Kidney epithelial cell (primary cell): ENCODE measurements around the gene USP16. TPM values are rescaled to one million over a fixed set of nuclear protein-coding genes. Genes with fewer than 3 reads are reported as not detected.

Experiments used
- DNase-seq: peaks from one replicate; pipeline ENCODE4 v3.0.0-alpha.2; 2010; ENCODE audit warnings: low read depth
- H3K27me3 ChIP-seq: 2 replicates; pipeline ENCODE4 v1.6.0; 2011; ENCODE audit warnings: low read length; ENCODE audit not compliant: control insufficient read depth, insufficient read depth
- H3K36me3 ChIP-seq: 2 replicates; pipeline ENCODE4 v1.5.1; 2011; ENCODE audit warnings: low read length; ENCODE audit not compliant: control insufficient read depth, insufficient read depth
- H3K4me3 ChIP-seq: 2 replicates; pipeline ENCODE4 v1.5.1; 2011; ENCODE audit warnings: low read depth, mild to moderate bottlenecking, control low read depth, low read length
- CTCF ChIP-seq: IDR thresholded peaks from 2 replicates; pipeline ENCODE4 v1.5.1; 2011; ENCODE audit warnings: mild to moderate bottlenecking, moderate library complexity, low read length, control low read depth, inconsistent platforms; ENCODE audit not compliant: insufficient read depth, poor library complexity, severe bottlenecking
- total RNA-seq: library from RNA; depleted of rRNA; stranded (reverse); fragments of >200 nt; gene quantifications from 2 replicates; pipeline ENCODE4 v1.2.3, GENCODE V29; 2015

USP16 gene
- total RNA-seq, 1 donor from 2014 or later, result 30.0 TPM

- TF ChIP-seq CTCF, result no peak
- DNase-seq, result no peak
- H3K36me3 ChIP-seq, result no peaks in the 10 kb centered on the region
These were observed 56.0 kb downstream of the USP16 start for GRCh38 chr21:29080454-29080941.

GRCh38 chr21:29082046-29082815 lies 57.8 kb downstream of the USP16 start:
- no peaks in the 10 kb centered on the region for H3K36me3 ChIP-seq
- no peak overlapping the region for H3K4me3 ChIP-seq
- TF ChIP-seq CTCF, result no peak
- H3K27me3 ChIP-seq, result no peaks in the 10 kb centered on the region
- no peak for DNase-seq

More at GRCh38 chr21:29080454-29080941, 56.0 kb downstream of the USP16 start:
- H3K4me3 ChIP-seq, result no peak overlapping the region
- H3K27me3 ChIP-seq, result no peaks in the 10 kb centered on the region

GRCh38 chr21:29083306-29083705 lies 58.8 kb downstream of the USP16 start:
- TF ChIP-seq CTCF, result no peak
- no peak overlapping the region for H3K4me3 ChIP-seq
- no peak for DNase-seq
- H3K36me3 ChIP-seq, result no peaks in the 10 kb centered on the region
- H3K27me3 ChIP-seq, result no peaks in the 10 kb centered on the region

- no peak for TF ChIP-seq CTCF
- DNase-seq, result no peak
- Histone ChIP-seq H3K36me3 (no peaks in the 10 kb centered on the region), H3K4me3 (no peak overlapping the region), H3K27me3 (no peaks in the 10 kb centered on the region)
These were observed 59.9 kb downstream of the USP16 start for GRCh38 chr21:29084372-29084771.

- no peak for TF ChIP-seq CTCF
- no peaks in the 10 kb centered on the region for H3K27me3 ChIP-seq
- H3K4me3 ChIP-seq, result no peak overlapping the region
- H3K36me3 ChIP-seq, result no peaks in the 10 kb centered on the region
- no peak for DNase-seq
These were observed 60.8 kb downstream of the USP16 start for GRCh38 chr21:29085106-29085752.
